HG03066 (cell line): ENCODE results near the gene LINS1.

Experiments used
- ATAC-seq: cut with Tn5 transposase; IDR thresholded peaks from one replicate; pipeline ENCODE4 v1.9.1; 2021; ENCODE audit warnings: low read depth; ENCODE audit not compliant: unreplicated experiment

The LINS1 gene

GRCh38 chr15:100602064-100602822 is at the start of gene LINS1, which contains the start of gene ASB7:
LINS1 (minus strand) TSS chr15:100602184; CDS start chr15:100580842, 21,342 bp downstream.
ASB7 (plus strand) TSS chr15:100602589; CDS start chr15:100612217, 9,628 bp downstream.
- ATAC-seq = peak; percentile 86

- ATAC-seq = no peak
These were observed 49.3 kb upstream of the LINS1 start for GRCh38 chr15:100651253-100651652.

GRCh38 chr15:100650685-100651084 is 48.7 kb upstream of the LINS1 start:
- ATAC-seq = no peak

GRCh38 chr15:100648951-100649350 is 47.0 kb upstream of the LINS1 start:
- no peak for ATAC-seq

GRCh38 chr15:100645671-100646070 is 43.7 kb upstream of the LINS1 start:
- no peak for ATAC-seq

GRCh38 chr15:100642950-100643338 is 41.0 kb upstream of the LINS1 start:
- ATAC-seq = no peak

- ATAC-seq = no peak
These were observed 40.4 kb upstream of the LINS1 start for GRCh38 chr15:100642213-100642949.

GRCh38 chr15:100638177-100638730 is 36.3 kb upstream of the LINS1 start:
- no peak for ATAC-seq

- ATAC-seq = no peak
These were observed 33.6 kb upstream of the LINS1 start for GRCh38 chr15:100635406-100636071.

- ATAC-seq = no peak
These were observed 31.7 kb upstream of the LINS1 start for GRCh38 chr15:100633763-100634075.

- no peak for ATAC-seq
These were observed 29.8 kb upstream of the LINS1 start for GRCh38 chr15:100631831-100632230.

- no peak for ATAC-seq
These were observed 26.8 kb upstream of the LINS1 start for GRCh38 chr15:100628746-100629145.

GRCh38 chr15:100627789-100628395 is 25.9 kb upstream of the LINS1 start:
- peak; percentile 83 for ATAC-seq

- no peak for ATAC-seq
These were observed 21.3 kb upstream of the LINS1 start for GRCh38 chr15:100623301-100623700.

- no peak for ATAC-seq
These were observed 14.7 kb upstream of the LINS1 start for GRCh38 chr15:100616700-100617099.

- no peak for ATAC-seq
These were observed 13.8 kb upstream of the LINS1 start for GRCh38 chr15:100615801-100616200.

- ATAC-seq = no peak
These were observed 12.9 kb upstream of the LINS1 start for GRCh38 chr15:100614918-100615317.

- no peak for ATAC-seq
These were observed 12.4 kb upstream of the LINS1 start for GRCh38 chr15:100614336-100614735.

- no peak for ATAC-seq
These were observed 11.2 kb upstream of the LINS1 start for GRCh38 chr15:100613208-100613607.

- no peak for ATAC-seq
These were observed 10.6 kb upstream of the LINS1 start for GRCh38 chr15:100612539-100612938.
